Calu3 (cell line): ENCODE measurements around the gene CPNE9. TPM values are rescaled to one million over a fixed set of nuclear protein-coding genes. Genes with fewer than 3 reads are reported as not detected.

ENCODE experiments used
- BruUV-seq: library from RNA; stranded (reverse); fragments of 400-500 nt; replicated peaks from 2 replicates; lab custom pipeline; 2021; lab: Mats Ljungman, UMichigan
- CTCF ChIA-PET: fragments of 300-600 bp; sonication (Branson Sonifier 250); formaldehyde crosslinking; loops from one replicate; lab custom pipeline; 2022; ENCODE audit warnings: antibody characterized with exemption; lab: Charles Lee
- DNase-seq: peaks from one replicate; pipeline ENCODE4 v3.0.0; 2022
- H3K27ac Mint-ChIP-seq: one replicate; pipeline ENCODE4 v1.8.0; 2022; ENCODE audit warnings: mixed read lengths; ENCODE audit not compliant: unreplicated experiment
- H3K27me3 Mint-ChIP-seq: one replicate; pipeline ENCODE4 v1.8.0; 2022; ENCODE audit warnings: mixed read lengths; ENCODE audit not compliant: unreplicated experiment
- H3K36me3 Mint-ChIP-seq: one replicate; pipeline ENCODE4 v1.8.0; 2022; ENCODE audit warnings: mild to moderate bottlenecking, moderate library complexity, mixed read lengths; ENCODE audit not compliant: insufficient read depth, unreplicated experiment
- H3K4me1 Mint-ChIP-seq: one replicate; pipeline ENCODE4 v1.8.0; 2022; ENCODE audit warnings: mild to moderate bottlenecking, low read depth, mixed read lengths; ENCODE audit not compliant: unreplicated experiment
- H3K4me3 Mint-ChIP-seq: one replicate; pipeline ENCODE4 v1.8.0; 2022; ENCODE audit warnings: mild to moderate bottlenecking, low read depth, moderate library complexity, mixed read lengths; ENCODE audit not compliant: unreplicated experiment
- H3K9me3 Mint-ChIP-seq: one replicate; pipeline ENCODE4 v1.8.0; 2022; ENCODE audit warnings: low read depth, mixed read lengths; ENCODE audit not compliant: unreplicated experiment
- intact Hi-C: fragments of 100-400 bp; cut with micrococcal nuclease; formaldehyde crosslinking; loops from one replicate; pipeline ENCODE4 v1.10.0; 2022; ENCODE audit not compliant: unreplicated experiment
- total RNA-seq: library from RNA; stranded (reverse); gene quantifications from 2 replicates; pipeline ENCODE4 v1.2.3, GENCODE V29; 2022
- TF ChIP-seq, protein P1 (sequence below): fragments of 200-600 bp; IDR thresholded peaks from one replicate; pipeline ENCODE4 v1.8.0; 2022; ENCODE audit warnings: antibody characterized with exemption; ENCODE audit not compliant: unreplicated experiment

Gene CPNE9
- total RNA-seq, 1 experiment from 2014 or later, result not detected

DNA sequence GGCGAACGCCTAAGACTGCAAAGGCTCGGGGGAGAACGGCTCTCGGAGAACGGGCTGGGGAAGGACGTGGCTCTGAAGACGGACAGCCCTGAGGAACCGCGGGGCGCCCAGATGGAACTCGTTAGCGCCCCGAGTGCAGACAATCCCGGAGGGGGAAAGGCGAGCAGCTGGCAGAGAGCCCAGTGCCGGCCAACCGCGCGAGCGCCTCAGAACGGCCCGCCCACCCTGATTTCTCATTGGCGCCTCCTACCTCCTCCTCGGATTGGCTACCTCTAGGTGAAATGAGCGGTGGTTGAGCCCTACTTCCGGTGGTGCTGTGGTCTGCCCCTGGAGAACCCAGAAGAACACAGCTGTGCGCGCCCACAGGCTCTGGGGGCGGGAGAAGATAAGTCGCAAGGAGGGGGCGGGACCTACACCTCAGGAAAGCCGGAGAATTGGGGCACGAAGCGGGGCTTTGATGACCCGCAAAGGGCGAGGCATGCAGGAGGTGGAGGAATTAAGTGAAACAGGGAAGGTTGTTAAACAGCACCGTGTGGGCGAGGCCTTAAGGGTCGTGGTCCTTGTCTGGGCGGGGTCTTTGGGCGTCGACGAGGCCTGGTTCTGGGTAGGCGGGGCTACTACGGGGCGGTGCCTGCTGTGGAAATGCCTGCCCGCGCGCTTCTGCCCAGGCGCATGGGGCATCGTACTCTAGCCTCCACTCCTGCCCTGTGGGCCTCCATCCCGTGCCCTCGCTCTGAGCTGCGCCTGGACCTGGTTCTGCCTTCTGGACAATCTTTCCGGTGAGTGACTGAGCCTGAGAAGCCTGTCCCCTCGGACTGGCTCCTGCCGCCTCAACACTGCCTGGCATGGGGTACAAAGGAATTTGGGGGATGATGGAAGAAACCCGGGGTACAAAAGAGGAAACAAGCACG, 46.3 kb downstream of the CPNE9 start, which contains the start of gene OGG1:
Gene OGG1 (plus strand): TSS at position 308 of the 911 bp plus-strand sequence. CDS start 335 bp downstream, at position 643.
- no peaks in the 10 kb centered on the region for H3K27me3 Mint-ChIP-seq
- TF ChIP-seq, protein P1, sequence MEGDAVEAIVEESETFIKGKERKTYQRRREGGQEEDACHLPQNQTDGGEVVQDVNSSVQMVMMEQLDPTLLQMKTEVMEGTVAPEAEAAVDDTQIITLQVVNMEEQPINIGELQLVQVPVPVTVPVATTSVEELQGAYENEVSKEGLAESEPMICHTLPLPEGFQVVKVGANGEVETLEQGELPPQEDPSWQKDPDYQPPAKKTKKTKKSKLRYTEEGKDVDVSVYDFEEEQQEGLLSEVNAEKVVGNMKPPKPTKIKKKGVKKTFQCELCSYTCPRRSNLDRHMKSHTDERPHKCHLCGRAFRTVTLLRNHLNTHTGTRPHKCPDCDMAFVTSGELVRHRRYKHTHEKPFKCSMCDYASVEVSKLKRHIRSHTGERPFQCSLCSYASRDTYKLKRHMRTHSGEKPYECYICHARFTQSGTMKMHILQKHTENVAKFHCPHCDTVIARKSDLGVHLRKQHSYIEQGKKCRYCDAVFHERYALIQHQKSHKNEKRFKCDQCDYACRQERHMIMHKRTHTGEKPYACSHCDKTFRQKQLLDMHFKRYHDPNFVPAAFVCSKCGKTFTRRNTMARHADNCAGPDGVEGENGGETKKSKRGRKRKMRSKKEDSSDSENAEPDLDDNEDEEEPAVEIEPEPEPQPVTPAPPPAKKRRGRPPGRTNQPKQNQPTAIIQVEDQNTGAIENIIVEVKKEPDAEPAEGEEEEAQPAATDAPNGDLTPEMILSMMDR, result no peak
- CTCF ChIA-PET, result interaction anchor here (0.6 to 1.4 kb wide), 6 partner anchors 19 to 370 kb away, joined by 3 to 5 read pairs (median 4); partner anchors contain the start of gene TADA3
- BruUV-seq, result no TSS peak
- peak; percentile 95 for DNase-seq
- H3K4me1 Mint-ChIP-seq, result peaks cover 7% of the 10 kb centered on the region
- H3K9me3 Mint-ChIP-seq, result no peaks in the 10 kb centered on the region
- H3K36me3 Mint-ChIP-seq, result peaks cover 32% of the 10 kb centered on the region
- peak within 1 kb of the TSS; percentile 76 for H3K27ac Mint-ChIP-seq
- intact Hi-C loops, result no loop called here
- peak within 1 kb of the TSS; percentile 88 for H3K4me3 Mint-ChIP-seq

DNA sequence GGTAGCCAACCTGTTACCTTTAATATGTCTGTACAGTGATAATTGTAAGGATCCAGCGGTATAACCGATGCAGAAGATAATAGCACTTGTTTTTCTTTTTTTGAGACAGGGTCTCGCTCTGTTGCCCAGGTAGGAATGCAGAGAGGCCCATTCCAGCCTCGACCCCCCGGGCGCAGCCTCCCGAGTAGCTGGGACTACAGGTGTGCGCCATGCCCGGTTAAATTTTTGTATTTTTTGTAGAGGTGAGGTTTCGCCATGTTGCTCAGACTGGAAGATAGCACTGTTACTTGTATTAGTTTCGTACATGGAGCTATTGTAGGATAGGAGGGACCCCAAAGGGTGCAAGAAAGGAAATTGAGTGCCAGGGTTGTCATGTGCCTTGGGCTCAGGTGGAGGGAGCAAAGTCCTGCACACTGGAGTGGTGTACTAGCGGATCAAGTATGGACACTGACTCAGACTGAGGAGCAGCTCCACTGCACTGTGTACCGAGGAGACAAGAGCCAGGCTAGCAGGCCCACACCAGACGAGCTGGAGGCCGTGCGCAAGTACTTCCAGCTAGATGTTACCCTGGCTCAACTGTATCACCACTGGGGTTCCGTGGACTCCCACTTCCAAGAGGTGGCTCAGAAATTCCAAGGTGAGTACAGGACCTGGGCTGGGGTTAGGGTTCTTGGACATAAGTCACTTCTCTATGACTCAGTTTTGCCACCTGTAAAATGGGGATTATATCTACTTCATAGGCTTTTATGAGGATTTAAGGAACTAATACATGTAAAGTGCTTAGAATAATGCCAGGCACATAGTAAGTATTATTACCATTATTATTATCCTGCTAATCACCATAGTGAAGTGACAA, 47.2 kb downstream of the CPNE9 start:
- Mint-ChIP-seq H3K27me3 (no peaks in the 10 kb centered on the region), H3K4me3 (peak overlapping the region; percentile 88), H3K9me3 (no peaks in the 10 kb centered on the region), H3K4me1 (peaks cover 7% of the 10 kb centered on the region), H3K36me3 (peaks cover 30% of the 10 kb centered on the region), H3K27ac (no peak overlapping the region)
- TF ChIP-seq, protein P1, result no peak
- DNase-seq, result peak; percentile 17
- TSS peak; percentile 61 for BruUV-seq
- intact Hi-C loops, result no loop called here
- CTCF ChIA-PET, result no interaction called here

DNA sequence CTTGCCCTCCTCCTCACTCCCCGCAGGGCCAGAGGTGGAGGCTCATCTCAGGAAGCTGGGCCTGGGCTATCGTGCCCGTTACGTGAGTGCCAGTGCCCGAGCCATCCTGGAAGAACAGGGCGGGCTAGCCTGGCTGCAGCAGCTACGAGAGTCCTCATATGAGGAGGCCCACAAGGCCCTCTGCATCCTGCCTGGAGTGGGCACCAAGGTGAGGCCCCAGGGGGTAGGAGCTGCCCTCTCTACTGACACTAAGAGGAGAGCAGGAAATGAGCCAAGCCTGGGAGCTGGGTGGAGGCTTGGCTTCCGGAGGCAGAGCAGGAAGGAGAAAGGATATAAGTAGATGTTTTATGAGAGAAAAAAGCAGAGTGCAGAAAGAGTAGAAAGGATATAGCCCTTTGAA, 51.0 kb downstream of the CPNE9 start:
- Mint-ChIP-seq H3K4me3 (no peak overlapping the region), H3K36me3 (peaks cover 27% of the 10 kb centered on the region), H3K27me3 (no peaks in the 10 kb centered on the region), H3K27ac (no peak overlapping the region), H3K4me1 (peaks cover 7% of the 10 kb centered on the region), H3K9me3 (no peaks in the 10 kb centered on the region)
- CTCF ChIA-PET, result no interaction called here
- DNase-seq, result no peak
- intact Hi-C loops, result no loop called here
- TF ChIP-seq, protein P1, result no peak
- no TSS peak for BruUV-seq

DNA sequence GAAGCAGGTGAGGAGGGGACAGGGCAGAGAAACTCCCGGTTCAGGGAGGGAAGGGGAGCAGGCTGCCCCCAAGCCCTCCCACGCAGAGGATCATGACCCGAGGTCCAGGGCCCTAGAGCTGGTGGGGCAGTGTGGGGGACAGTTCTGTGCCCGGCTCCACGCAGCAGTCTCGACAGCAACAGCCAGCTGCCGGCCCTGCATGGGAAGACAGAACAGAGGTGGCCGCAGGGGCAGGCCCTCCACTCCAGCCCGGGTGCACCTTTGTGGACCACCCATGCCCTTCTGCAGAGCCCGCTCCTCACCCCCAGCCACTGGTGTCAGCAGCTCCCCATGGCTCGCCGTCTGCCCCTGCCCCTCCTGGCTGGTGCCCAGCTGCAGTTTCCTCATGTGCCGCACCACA, 53.8 kb downstream of the CPNE9 start:
- no TSS peak for BruUV-seq
- Mint-ChIP-seq H3K27me3 (no peaks in the 10 kb centered on the region), H3K36me3 (peaks cover 13% of the 10 kb centered on the region), H3K4me1 (no peaks in the 10 kb centered on the region), H3K4me3 (no peak overlapping the region), H3K9me3 (no peaks in the 10 kb centered on the region), H3K27ac (no peak overlapping the region)
- intact Hi-C loops, result no loop called here
- CTCF ChIA-PET, result no interaction called here
- DNase-seq, result no peak
- TF ChIP-seq, protein P1, result no peak
